GM18909 (cell line): Measurements from ENCODE around the gene EDNRB.

Experiments
- ATAC-seq: cut with Tn5 transposase; IDR thresholded peaks from one replicate; pipeline ENCODE4 v1.9.1; 2021; ENCODE audit warnings: mild to moderate bottlenecking; ENCODE audit not compliant: unreplicated experiment, poor library complexity

EDNRB gene

DNA sequence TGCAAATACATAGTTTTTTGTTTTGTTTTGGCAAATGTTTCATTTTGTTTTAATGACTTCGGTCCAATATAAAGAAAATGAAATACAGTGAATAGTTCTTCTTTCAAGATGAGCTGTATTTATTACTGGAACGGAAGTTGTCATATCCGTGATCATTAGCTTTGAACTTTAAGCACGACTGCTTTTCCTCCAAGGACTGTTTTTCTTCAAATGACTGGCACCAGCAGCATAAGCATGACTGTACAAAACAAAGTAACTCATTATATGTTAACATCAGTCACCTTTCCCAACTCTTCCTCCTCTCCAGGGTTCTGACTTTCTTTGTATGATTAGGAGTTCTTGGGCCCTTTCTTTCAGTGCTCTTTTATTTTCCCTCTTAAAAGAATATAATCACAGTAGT lies 20.5 kb downstream of the EDNRB start:
- ATAC-seq, result peak; percentile 95

GRCh38 chr13:77896977-77897376 lies 21.7 kb downstream of the EDNRB start:
- ATAC-seq, result no peak

DNA sequence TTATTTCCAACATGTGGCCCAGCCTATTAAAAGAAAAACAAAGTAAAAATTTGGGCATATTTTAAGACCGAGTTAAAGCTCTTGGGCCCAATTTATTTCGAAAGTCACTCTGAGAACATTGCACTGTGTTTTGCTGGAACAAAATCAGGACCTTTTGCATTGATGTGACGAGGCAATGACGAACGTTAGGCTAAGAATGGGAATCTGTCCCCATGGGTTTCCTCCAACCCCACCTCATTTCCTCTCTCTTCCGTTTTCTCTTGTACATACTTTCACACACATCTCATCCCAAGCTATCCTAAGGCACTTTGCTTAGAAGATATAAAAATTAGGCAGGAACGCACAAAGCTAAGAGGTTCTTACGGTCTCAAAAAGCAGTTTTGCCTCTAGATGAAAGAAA lies 22.1 kb downstream of the EDNRB start:
- no peak for ATAC-seq

- ATAC-seq, result no peak
Measured at GRCh38 chr13:77894743-77895142, 23.9 kb downstream of the EDNRB start.

DNA sequence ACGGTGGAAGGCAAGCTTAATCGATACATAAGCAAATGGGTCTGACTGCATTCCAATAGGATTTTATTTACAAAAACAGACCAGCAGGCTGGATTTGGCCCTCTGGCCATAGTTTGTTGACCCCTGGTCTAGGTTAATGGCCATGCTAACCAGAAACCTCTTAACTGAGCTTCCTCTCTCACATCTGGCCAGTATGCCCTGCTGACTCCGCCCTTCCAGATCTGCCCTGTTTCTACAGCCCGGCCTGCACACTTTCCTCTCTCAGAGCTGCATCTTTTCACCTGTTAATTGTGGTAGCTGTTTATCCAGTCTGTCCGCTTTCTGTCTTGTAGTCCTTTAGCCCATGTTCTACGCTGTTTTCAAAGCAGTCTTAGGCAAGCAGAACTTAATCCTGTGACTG lies 25.6 kb downstream of the EDNRB start:
- ATAC-seq, result no peak

DNA sequence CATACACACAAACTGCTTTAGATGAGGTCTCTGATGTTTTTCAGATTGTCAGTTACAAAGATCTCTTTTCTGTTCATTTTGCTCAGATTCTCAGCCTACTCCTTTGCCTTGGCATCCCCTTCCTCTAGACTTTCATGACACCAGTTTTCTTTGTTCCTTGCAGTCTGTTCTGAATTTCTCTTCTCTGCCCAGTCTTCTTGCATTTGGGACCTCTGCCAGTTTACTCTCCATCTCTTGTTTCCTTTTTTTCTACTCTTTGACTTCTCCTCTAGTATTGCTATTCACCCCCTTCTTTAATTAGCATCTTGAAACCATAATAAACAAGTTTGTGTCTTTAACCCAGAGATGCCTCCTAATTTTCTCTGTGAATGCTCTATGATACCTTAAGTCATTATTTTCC lies 26.1 kb downstream of the EDNRB start:
- ATAC-seq, result no peak

DNA sequence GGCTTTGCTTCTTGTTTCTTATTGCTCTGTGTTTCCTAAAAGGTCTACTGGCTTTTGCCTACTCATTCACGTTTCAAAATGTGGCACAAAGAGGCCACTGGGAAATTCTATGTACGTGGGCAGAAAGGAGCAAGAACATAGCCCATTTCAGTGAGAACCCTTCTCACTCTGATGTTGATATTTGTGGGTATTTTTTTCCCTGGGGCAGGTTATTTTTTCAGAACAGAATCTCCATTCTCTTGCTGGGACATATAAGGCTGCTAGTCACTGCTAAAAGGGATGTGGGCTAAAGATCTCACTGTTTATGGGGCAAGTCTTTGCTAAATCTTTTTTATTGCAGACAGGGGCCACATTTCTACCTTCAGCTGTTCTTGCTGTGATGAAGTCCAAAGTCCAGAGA lies 27.1 kb downstream of the EDNRB start:
- no peak for ATAC-seq

GRCh38 chr13:77891041-77891440 lies 27.6 kb downstream of the EDNRB start:
- no peak for ATAC-seq

DNA sequence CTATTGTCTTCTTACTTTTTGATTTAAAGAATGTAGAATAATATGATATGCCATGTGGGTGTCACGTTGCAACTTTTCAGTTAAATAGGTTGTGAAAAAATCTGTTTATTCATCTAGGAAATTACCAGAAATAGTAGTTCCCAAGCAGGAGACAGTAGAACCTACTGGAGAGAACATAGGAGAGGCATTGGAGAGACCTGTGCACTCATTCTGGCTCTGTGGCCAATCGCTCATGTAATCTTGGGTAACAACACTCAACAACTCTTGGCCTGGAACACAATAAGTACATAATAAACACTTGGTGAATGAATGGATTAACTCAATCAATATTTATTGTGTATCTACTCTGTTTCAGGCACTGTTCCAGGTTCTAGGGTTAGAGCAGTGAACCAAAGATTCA lies 35.3 kb downstream of the EDNRB start:
- no peak for ATAC-seq

- ATAC-seq, result no peak
Measured at GRCh38 chr13:77878190-77878589, 40.4 kb downstream of the EDNRB start.

- no peak for ATAC-seq
Measured at GRCh38 chr13:77876176-77876575, 42.5 kb downstream of the EDNRB start.

DNA sequence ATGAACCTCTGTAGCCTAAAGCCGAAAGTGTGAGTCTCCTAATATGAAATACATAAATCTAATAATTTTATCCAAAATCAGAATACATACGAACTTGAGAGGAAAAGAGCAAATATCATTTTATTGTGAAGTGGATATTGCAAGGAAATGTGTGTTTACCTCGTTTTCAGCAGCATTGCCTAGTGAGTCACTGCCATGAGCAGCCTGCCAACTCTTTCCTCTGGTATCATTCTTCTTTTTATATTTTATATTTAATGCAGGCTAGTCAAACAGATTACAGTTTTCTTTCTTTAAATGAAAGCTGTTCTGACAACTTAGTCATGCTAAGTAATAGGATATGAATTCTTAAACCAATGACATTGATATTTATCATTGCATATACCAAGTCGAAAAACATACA lies 44.2 kb downstream of the EDNRB start:
- ATAC-seq, result no peak

DNA sequence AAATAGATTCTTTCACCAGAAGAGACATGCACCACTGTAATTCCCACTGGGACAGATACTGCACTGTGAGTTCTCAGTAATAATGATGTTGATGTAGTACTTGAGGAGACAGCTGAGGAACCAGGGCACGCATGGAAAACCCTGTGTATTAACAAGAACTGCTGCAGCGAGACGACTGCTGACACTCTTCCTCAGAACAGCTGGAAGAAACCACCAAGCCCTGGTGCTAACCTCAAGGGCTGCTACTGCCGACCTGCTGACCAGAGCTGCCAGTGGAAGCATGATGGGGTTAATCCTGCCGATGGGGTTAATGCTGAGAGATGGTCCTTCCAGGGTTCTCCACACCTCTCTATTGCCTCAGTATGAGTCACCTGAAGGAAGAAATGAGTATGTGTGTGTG lies 45.6 kb downstream of the EDNRB start:
- no peak for ATAC-seq

DNA sequence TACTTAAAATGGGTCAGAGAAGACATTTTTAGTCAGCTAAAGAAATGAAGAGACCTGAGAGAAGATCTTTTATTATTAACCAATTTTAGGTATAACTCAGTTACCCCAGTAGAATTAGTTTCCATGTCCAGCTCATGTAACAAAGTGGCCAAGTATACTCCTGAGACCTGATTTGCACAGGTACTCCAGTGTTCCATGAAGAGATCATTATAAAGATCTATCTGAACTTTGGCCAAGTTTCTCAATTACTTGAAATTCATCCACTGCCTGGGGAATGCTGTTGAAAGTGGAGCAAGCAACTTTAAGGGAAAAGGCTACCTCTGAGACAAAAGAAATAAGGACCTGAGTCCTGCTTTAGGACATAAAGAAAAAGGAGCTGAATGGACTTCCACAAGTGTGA lies 47.0 kb downstream of the EDNRB start:
- ATAC-seq, result no peak

- ATAC-seq, result no peak
Measured at GRCh38 chr13:77868717-77869116, 49.9 kb downstream of the EDNRB start.

GRCh38 chr13:77866971-77867370 lies 51.7 kb downstream of the EDNRB start:
- ATAC-seq, result no peak

- no peak for ATAC-seq
Measured at GRCh38 chr13:77865622-77866021, 53.0 kb downstream of the EDNRB start.

DNA sequence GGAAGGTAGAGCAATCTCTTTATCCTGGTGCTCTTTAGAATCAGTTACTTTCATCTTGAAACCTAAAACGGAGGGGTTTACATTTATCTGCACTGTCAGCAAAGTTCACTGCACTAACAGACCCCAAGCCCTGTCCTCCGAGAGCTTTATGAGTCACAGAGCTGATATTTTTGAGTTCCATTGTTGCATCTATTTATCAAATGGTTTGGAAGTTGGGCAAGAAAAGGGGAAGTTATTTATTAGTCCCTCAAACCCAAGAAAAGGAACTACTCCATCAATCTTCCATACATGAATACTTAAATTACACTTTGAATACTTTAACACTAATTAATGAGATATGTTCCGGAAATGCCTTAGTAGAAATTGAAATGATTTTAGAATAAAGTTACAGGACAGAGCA lies 55.5 kb downstream of the EDNRB start:
- ATAC-seq, result no peak

GRCh38 chr13:77861741-77862140 lies 56.9 kb downstream of the EDNRB start:
- no peak for ATAC-seq

DNA sequence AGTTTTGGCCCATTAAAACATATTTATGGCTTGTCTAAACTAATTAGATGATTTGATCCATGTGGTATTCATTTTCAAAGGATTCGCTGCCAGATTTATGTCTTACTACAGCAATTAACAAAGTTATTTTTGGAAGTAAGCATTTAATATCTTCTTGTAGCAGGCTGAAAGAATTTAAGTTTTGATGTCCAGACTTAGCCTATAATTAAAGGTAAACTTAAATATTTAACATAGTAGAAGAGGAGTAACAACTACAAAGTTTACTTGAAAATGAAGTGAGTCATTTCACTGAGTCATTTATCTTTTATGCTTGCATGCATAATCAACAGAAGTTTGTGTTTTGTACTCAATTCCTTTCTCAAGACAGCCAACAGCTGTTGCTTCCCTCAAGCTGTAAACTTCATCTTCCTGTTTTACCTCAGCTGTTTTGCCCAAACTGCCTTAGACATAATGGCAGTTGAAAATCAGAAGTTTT lies 58.1 kb downstream of the EDNRB start:
- ATAC-seq, result no peak

DNA sequence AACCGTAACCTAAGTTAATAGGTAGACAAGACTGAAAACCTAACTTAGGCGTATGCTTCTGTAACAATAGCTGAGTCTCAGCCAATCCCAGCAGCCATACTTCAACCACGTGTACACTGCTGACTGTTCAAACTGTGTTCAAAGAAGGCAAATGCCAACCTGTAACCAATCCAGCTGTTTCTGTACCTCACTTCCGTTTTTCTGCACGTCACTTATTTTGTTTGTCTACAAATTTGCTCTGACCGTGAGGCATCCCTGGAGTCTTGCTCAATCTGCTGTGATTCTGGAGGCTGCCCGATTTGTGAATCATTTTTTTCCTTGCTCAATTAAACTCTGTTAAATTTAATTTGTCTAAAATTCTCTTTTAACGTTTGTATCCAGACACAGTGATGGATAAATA lies 59.2 kb downstream of the EDNRB start:
- no peak for ATAC-seq

DNA sequence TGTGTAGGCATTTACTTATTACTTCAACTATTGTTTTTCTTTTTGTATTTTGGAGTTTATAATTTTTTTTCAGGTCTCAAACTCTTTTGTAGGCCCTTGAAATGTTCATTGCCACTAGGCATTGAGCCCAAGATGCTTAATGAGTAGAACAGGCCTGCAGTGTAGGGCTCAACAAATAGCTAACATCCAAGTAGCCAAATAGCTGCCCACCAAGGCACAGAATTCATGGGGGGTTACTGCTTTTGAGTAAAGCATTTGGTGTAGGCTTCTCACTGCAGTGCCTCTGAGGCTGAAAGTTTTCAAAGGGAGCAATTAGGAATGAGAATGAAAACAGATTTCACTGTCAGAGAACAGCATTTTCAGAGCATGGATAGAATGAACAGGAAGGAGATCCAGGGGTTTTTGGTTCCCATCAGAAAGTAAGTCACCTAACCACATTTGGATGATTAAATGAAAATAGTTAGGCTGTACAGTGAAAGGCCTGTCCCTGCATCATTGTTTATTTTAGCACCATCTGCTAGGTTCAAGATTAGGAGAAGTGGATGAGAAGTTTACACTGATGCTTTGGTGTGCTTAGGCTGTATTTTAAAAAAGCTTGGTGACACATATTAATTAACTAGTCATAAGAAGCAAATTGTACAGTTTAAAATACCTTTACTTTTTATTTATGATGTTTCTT lies 61.0 kb downstream of the EDNRB start:
- ATAC-seq, result no peak

- ATAC-seq, result no peak
Measured at GRCh38 chr13:77853703-77854102, 64.9 kb downstream of the EDNRB start.
